ENCODE measurements around the gene CDHR3. TPM values are rescaled to one million over a fixed set of nuclear protein-coding genes. Genes with fewer than 3 reads are reported as not detected.

Gene CDHR3
- total and polyA plus RNA-seq, 2 donors (not counting 3 experiments of a cell fraction or from before 2014, with no cell fraction given): 0.46 to 2.3 TPM

DNA sequence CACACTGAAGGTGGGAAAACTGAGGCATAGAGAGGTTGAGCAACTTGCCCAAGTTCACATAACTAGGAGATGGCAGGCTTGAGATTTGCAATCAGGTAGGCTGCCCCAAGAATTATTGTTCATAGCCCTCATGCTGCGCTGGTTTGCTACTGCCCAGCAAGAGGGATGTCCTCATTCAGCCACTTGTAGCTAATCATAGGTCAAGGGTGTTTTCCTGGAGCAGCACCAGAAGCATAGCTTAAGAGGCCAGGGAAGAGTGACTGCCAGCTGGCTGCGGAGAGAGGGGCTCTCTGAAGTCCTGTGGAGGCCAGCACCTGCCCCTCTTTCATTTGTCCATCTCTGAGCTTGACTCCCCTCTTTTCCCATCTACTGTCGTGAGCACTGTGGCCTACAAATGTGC lies 15.0 kb downstream of the CDHR3 start:
- POLR2A ChIA-PET: no interaction called here
- dilution Hi-C loops (cut with MboI; ENCODE audit: extremely low pct_ligation_motif_present, low sequenced_read_pairs): no loop called here
- FAIRE-seq: no peak

DNA sequence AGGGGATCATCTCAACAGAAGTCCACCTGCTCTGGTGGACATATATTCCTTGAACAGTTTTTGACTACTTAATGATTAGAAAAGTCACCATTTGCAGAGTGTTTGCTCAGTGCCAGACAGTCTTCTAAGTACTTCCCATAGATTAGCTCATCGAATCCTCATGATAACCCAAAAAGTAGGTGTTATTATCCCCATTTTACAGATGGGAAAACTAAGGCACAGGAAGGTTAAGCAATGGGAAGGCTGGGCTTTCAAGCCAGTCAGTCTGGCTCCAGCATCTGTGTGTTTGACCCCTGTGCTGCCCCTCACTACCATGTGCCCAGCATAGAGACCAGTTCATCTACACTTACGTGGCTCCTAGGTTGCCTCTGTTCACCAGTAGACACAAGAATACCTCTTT lies 15.9 kb downstream of the CDHR3 start:
- H3K4me3 ChIP-seq (replicated peaks in 1 of 3; ENCODE audit: insufficient read depth in 1 of 3, low read depth in 1 of 3, low read length in 3 of 3): no peak overlapping the region
- H3K9me1 ChIP-seq (replicated peaks; ENCODE audit: control insufficient read depth, extremely low read depth, insufficient read depth, low read length): no peaks in the 10 kb centered on the region
- no peaks in the 10 kb centered on the region for H4K20me1 ChIP-seq (replicated peaks; ENCODE audit: control insufficient read depth, extremely low read depth, insufficient read depth, low read length)
- H3K9ac ChIP-seq (replicated peaks; ENCODE audit: extremely low read depth, insufficient read depth, low read length): no peak overlapping the region
- dilution Hi-C loops (cut with MboI; ENCODE audit: extremely low pct_ligation_motif_present, low sequenced_read_pairs): no loop called here
- intact Hi-C loops (cut with micrococcal nuclease): no loop called here
- H3K4me1 ChIP-seq (ENCODE audit: control insufficient read depth, extremely low read depth, insufficient read depth, low read length): no peaks in the 10 kb centered on the region
- DNase-seq (ENCODE audit: low read depth, low spot score): no peak
- no peak for TF ChIP-seq GATA2 (IDR thresholded peaks at IDR 0.05; ENCODE audit: insufficient read depth, insufficient read length, low read depth, low read length)
- no peak for TF ChIP-seq FOS (IDR thresholded peaks at IDR 0.05; ENCODE audit: borderline replicate concordance, insufficient read depth, low read length)
- no peak for TF ChIP-seq POLR2A (IDR thresholded peaks at IDR 0.05; ENCODE audit: low read depth, low read length)
- no peak for TF ChIP-seq JUN (IDR thresholded peaks at IDR 0.05; ENCODE audit: borderline replicate concordance, insufficient read depth, insufficient read length, low read depth)
- TF ChIP-seq, protein P1, sequence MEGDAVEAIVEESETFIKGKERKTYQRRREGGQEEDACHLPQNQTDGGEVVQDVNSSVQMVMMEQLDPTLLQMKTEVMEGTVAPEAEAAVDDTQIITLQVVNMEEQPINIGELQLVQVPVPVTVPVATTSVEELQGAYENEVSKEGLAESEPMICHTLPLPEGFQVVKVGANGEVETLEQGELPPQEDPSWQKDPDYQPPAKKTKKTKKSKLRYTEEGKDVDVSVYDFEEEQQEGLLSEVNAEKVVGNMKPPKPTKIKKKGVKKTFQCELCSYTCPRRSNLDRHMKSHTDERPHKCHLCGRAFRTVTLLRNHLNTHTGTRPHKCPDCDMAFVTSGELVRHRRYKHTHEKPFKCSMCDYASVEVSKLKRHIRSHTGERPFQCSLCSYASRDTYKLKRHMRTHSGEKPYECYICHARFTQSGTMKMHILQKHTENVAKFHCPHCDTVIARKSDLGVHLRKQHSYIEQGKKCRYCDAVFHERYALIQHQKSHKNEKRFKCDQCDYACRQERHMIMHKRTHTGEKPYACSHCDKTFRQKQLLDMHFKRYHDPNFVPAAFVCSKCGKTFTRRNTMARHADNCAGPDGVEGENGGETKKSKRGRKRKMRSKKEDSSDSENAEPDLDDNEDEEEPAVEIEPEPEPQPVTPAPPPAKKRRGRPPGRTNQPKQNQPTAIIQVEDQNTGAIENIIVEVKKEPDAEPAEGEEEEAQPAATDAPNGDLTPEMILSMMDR (IDR thresholded peaks at IDR 0.05; ENCODE audit: extremely low read depth in 1 of 2, insufficient read depth in 1 of 2, low read depth in 1 of 2, low read length in 2 of 2): no peak
- TF ChIP-seq EZH2 (IDR thresholded peaks at IDR 0.05; ENCODE audit: borderline replicate concordance, low read depth, low read length, severe bottlenecking): no peak
- TF ChIP-seq, protein P2, sequence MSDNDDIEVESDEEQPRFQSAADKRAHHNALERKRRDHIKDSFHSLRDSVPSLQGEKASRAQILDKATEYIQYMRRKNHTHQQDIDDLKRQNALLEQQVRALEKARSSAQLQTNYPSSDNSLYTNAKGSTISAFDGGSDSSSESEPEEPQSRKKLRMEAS (IDR thresholded peaks at IDR 0.05; ENCODE audit: insufficient read depth, insufficient read length): no peak
- no peak for TF ChIP-seq POLR2AphosphoS5 (IDR thresholded peaks at IDR 0.05; ENCODE audit: insufficient read depth, low read depth, low read length)
- CTCF ChIA-PET: interaction anchor here (1.7 kb wide), 1 partner anchor 11 kb away, joined by 5 read pairs; no protein-coding TSS in a partner anchor
- H3K27me3 ChIP-seq (ENCODE audit: control insufficient read depth in 2 of 2, insufficient read depth in 2 of 2, low read length in 2 of 2): peaks cover 8 to 12% of the 10 kb centered on the region in 2 experiments
- H3K79me2 ChIP-seq (ENCODE audit: control insufficient read depth, insufficient read depth, low read length): no peaks in the 10 kb centered on the region
- no TSS peak for BruUV-seq (replicated peaks)
- no peaks in the 10 kb centered on the region for H3K36me3 ChIP-seq (ENCODE audit: control insufficient read depth in 2 of 2, extremely low read depth in 1 of 2, insufficient read depth in 2 of 2, low read length in 2 of 2)
- no peaks in the 10 kb centered on the region for H3K9me3 ChIP-seq (replicated peaks; ENCODE audit: control insufficient read depth, insufficient read depth, low read length)
- POLR2A ChIA-PET: no interaction called here
- no peak overlapping the region for H3K27ac ChIP-seq (ENCODE audit: insufficient read depth, low read depth, low read length)
- no peak overlapping the region for H3K4me2 ChIP-seq (ENCODE audit: insufficient read depth, low read length)
- no peak for FAIRE-seq
- H2AFZ ChIP-seq (ENCODE audit: low read depth, low read length): no peak overlapping the region

More for the DNA sequence above, 15.0 kb downstream of the CDHR3 start:
- no peaks in the 10 kb centered on the region for H3K9me1 ChIP-seq (replicated peaks; ENCODE audit: control insufficient read depth, extremely low read depth, insufficient read depth, low read length)
- H3K36me3 ChIP-seq (ENCODE audit: control insufficient read depth in 2 of 2, extremely low read depth in 1 of 2, insufficient read depth in 2 of 2, low read length in 2 of 2): no peaks in the 10 kb centered on the region
- H3K4me2 ChIP-seq (ENCODE audit: insufficient read depth, low read length): no peak overlapping the region
- DNase-seq (ENCODE audit: low read depth, low spot score): no peak
- CTCF ChIA-PET: interaction anchor here (0.8 to 1.6 kb wide), 3 partner anchors 10 to 213 kb away, joined by 3 to 4 read pairs (median 3); no protein-coding TSS in a partner anchor
- intact Hi-C loops (cut with micrococcal nuclease): no loop called here
- no peak for TF ChIP-seq POLR2AphosphoS5 (IDR thresholded peaks at IDR 0.05; ENCODE audit: insufficient read depth, low read depth, low read length)
- no peak for TF ChIP-seq JUN (IDR thresholded peaks at IDR 0.05; ENCODE audit: borderline replicate concordance, insufficient read depth, insufficient read length, low read depth)
- TF ChIP-seq POLR2A (IDR thresholded peaks at IDR 0.05; ENCODE audit: low read depth, low read length): no peak
- no peaks in the 10 kb centered on the region for H3K9me3 ChIP-seq (replicated peaks; ENCODE audit: control insufficient read depth, insufficient read depth, low read length)
- H3K9ac ChIP-seq (replicated peaks; ENCODE audit: extremely low read depth, insufficient read depth, low read length): no peak overlapping the region
- no peaks in the 10 kb centered on the region for H4K20me1 ChIP-seq (replicated peaks; ENCODE audit: control insufficient read depth, extremely low read depth, insufficient read depth, low read length)
- peaks cover 12% of the 10 kb centered on the region in 2 experiments for H3K27me3 ChIP-seq (ENCODE audit: control insufficient read depth in 2 of 2, insufficient read depth in 2 of 2, low read length in 2 of 2)
- H3K4me3 ChIP-seq (replicated peaks in 1 of 3; ENCODE audit: insufficient read depth in 1 of 3, low read depth in 1 of 3, low read length in 3 of 3): no peak overlapping the region
- H3K27ac ChIP-seq (ENCODE audit: insufficient read depth, low read depth, low read length): no peak overlapping the region
- no peaks in the 10 kb centered on the region for H3K4me1 ChIP-seq (ENCODE audit: control insufficient read depth, extremely low read depth, insufficient read depth, low read length)
- H3K79me2 ChIP-seq (ENCODE audit: control insufficient read depth, insufficient read depth, low read length): no peaks in the 10 kb centered on the region
- no TSS peak for BruUV-seq (replicated peaks)
- H2AFZ ChIP-seq (ENCODE audit: low read depth, low read length): no peak overlapping the region

Data from endothelial cell of umbilical vein (primary cell).